Suprapubic skin (tissue), 4 donors: Measurements from ENCODE around the gene DRC3.

Experiments used
- POLR2A ChIP-seq, 2 donors: fragments of 450-650 bp; IDR thresholded peaks; one replicate each; pipeline ENCODE4 v1.6.1; 2017; ENCODE audit warnings: antibody characterized with exemption in 2 of 2, mild to moderate bottlenecking in 2 of 2, moderate library complexity in 2 of 2
- POLR2AphosphoS5 ChIP-seq, 3 donors: sonication (generic); formaldehyde crosslinking; IDR thresholded peaks; one replicate each; pipeline ENCODE4 v1.6.1; 2017; ENCODE audit warnings: antibody characterized with exemption in 3 of 3

DNA sequence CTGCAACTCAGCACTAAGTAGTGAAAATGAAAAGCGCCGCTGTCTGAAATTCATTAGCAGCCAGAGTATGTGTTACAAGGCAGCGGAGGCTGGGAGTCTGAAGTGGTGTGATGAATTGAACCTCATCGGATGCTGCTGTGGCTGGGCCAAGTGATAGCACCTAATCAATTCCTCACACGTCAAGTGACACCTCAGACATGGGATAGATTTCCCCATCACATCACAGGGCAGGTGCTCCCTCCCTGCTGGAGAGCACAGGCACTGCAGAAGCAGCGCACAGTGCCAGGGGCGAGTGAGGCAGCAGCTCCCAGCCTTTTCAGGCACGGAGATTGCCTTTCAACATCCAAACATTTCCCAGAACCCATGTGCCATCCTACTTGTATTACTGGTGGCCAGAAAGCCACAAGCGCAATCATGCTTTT is 32.2 kb downstream of the DRC3 start:
- TF ChIP-seq POLR2AphosphoS5 (IDR thresholded peaks at IDR 0.05) (no peak), POLR2A (IDR thresholded peaks at IDR 0.05) (no peak)
